WTC11 (cell line): Measurements from ENCODE around the gene BCL11A.
A peak's percentile ranks its signal among the peaks of the same experiment; 100 is the strongest.

Experiments
- ATF3 ChIP-seq: sonication (generic); formaldehyde crosslinking; conservative IDR thresholded peaks from 2 replicates; pipeline ENCODE4 v1.8.1; 2022; ENCODE audit warnings: mild to moderate bottlenecking, missing genetic modification reagents
- CREB1 ChIP-seq: sonication (generic); formaldehyde crosslinking; IDR thresholded peaks from 2 replicates; pipeline ENCODE4 v1.8.0; 2023; ENCODE audit warnings: mild to moderate bottlenecking, missing genetic modification reagents
- CTCF ChIP-seq: fragments of 200-600 bp; IDR thresholded peaks from 2 replicates; pipeline ENCODE4 v1.8.0; 2022; ENCODE audit warnings: antibody characterized with exemption
- FOXJ3 ChIP-seq: sonication (generic); formaldehyde crosslinking; IDR thresholded peaks from 2 replicates; pipeline ENCODE4 v1.9.0; 2021; ENCODE audit warnings: missing genetic modification reagents, mild to moderate bottlenecking, borderline replicate concordance
- NFYB ChIP-seq: sonication (generic); formaldehyde crosslinking; conservative IDR thresholded peaks from 2 replicates; pipeline ENCODE4 v1.8.0; 2022; ENCODE audit warnings: low read depth, missing genetic modification reagents
- PRDM15 ChIP-seq: sonication (generic); formaldehyde crosslinking; IDR thresholded peaks from 2 replicates; pipeline ENCODE4 v1.8.0; 2022; ENCODE audit warnings: missing genetic modification reagents
- TCF7 ChIP-seq: sonication (generic); formaldehyde crosslinking; IDR thresholded peaks from 2 replicates; pipeline ENCODE4 v1.8.0; 2022; ENCODE audit warnings: mild to moderate bottlenecking, low read depth, missing genetic modification reagents, moderate library complexity
- USF2 ChIP-seq: sonication (generic); formaldehyde crosslinking; IDR thresholded peaks from 2 replicates; pipeline ENCODE4 v1.8.1; 2023; ENCODE audit warnings: mild to moderate bottlenecking, missing genetic modification reagents, moderate library complexity
- ZBTB21 ChIP-seq: sonication (generic); formaldehyde crosslinking; IDR thresholded peaks from 2 replicates; pipeline ENCODE4 v1.8.1; 2023; ENCODE audit warnings: mild to moderate bottlenecking, missing genetic modification reagents, borderline replicate concordance

GRCh38 chr2:60570251-60570650, 16.8 kb upstream of the BCL11A start:
- TF ChIP-seq PRDM15 (CRISPR knock-in tag), result peak; percentile 79
- TF ChIP-seq ZBTB21 (CRISPR knock-in tag), result no peak
- TF ChIP-seq FOXJ3, result no peak
- no peak for TF ChIP-seq NFYB (CRISPR knock-in tag)
- no peak for TF ChIP-seq TCF7 (CRISPR knock-in tag)
- TF ChIP-seq CTCF, result no peak
- no peak for TF ChIP-seq USF2 (CRISPR knock-in tag)
- no peak for TF ChIP-seq ATF3 (CRISPR knock-in tag)
- no peak for TF ChIP-seq CREB1
